HCT116 (cell line): ENCODE results near the gene ZNF385A. TPM values are rescaled to one million over a fixed set of nuclear protein-coding genes. Genes with fewer than 3 reads are reported as not detected.

Experiments used
- ATAC-seq: fragments of 200-7000 bp; cut with Tn5 transposase; 2 replicates; pipeline ENCODE4 v1.9.1; 2020; ENCODE audit warnings: mild to moderate bottlenecking, moderate library complexity
- BruUV-seq: library from RNA; stranded (reverse); fragments of 400-500 nt; replicated peaks from 2 replicates; lab custom pipeline; 2021; lab: Mats Ljungman, UMichigan
- CTCF ChIA-PET: fragments of 300-600 bp; sonication (Branson Sonifier 250); formaldehyde crosslinking; loops from one replicate; lab custom pipeline; 2021; ENCODE audit warnings: antibody characterized with exemption; lab: Charles Lee
- POLR2A ChIA-PET: fragments of 300-600, 350-600 bp; sonication (Branson Sonifier 250); formaldehyde crosslinking; loops from one replicate; lab custom pipeline; 2021; ENCODE audit warnings: antibody characterized with exemption; lab: Charles Lee
- RAD21 ChIA-PET, 2 experiments: fragments of 300-600 bp; sonication (Branson Sonifier 250); formaldehyde crosslinking; loops; one replicate each; lab custom pipeline; 2023; ENCODE audit warnings: low total read pairs in 2 of 2; ENCODE audit not compliant: uncharacterized antibody in 2 of 2, unreplicated experiment in 2 of 2, low non-redundant PET in 1 of 2; lab: Charles Lee
- DNase-seq: peaks from one replicate; pipeline ENCODE4 v3.0.0-alpha.2; 2010; ENCODE audit warnings: low read depth, low spot score
- H2AFZ ChIP-seq: fragments of 200-600 bp; shearing (Covaris generic), sonication (generic); 2 replicates; pipeline ENCODE4 v1.6.1; 2017; ENCODE audit warnings: low read depth, mixed run types, mixed read lengths, antibody characterized with exemption, low read length; ENCODE audit not compliant: poor library complexity, severe bottlenecking
- H3K27ac ChIP-seq: 2 replicates; pipeline ENCODE4 v1.5.1; 2012; ENCODE audit warnings: low read depth, low read length
- H3K27me3 ChIP-seq: fragments of 200-600 bp; sonication (generic); 2 replicates; pipeline ENCODE4 v1.6.1; 2016; ENCODE audit warnings: mixed run types, low read length, mixed read lengths; ENCODE audit not compliant: insufficient read depth
- H3K36me3 ChIP-seq, 2 experiments: fragments of 200-500 bp in 1 of 2; fragments of 200-600 bp in 1 of 2; sonication (Bioruptor generic) in 1 of 2; sonication (generic) in 1 of 2; 2 replicates each; pipeline versions ENCODE4 v1.5.1 to v1.6.1; 2014 to 2016; ENCODE audit warnings: low read length in 2 of 2, inconsistent platforms in 1 of 2, mixed read lengths in 1 of 2, mixed run types in 1 of 2; ENCODE audit not compliant: insufficient read depth in 2 of 2, control insufficient read depth in 1 of 2
- H3K4me1 ChIP-seq, 2 experiments: fragments of 200-600 bp in 1 of 2; sonication (generic) in 1 of 2; 2 replicates each; pipeline versions ENCODE4 v1.5.1 to v1.6.1; 2012 to 2017; ENCODE audit warnings: low read length in 2 of 2, inconsistent platforms in 1 of 2, mild to moderate bottlenecking in 1 of 2, mixed read lengths in 1 of 2, mixed run types in 1 of 2, moderate library complexity in 1 of 2; ENCODE audit not compliant: insufficient read depth in 2 of 2, control insufficient read depth in 1 of 2
- H3K4me2 ChIP-seq: fragments of 200-600 bp; sonication (generic); 2 replicates; pipeline ENCODE4 v1.6.1; 2017; ENCODE audit warnings: mixed run types, low read length, mixed read lengths
- H3K4me3 ChIP-seq, 2 experiments: fragments of 200-600 bp in 1 of 2; sonication (generic) in 1 of 2; replicated peaks in 1 of 2; 2 replicates each; pipeline ENCODE4 v1.5.1; 2011 to 2016; ENCODE audit warnings: low read length in 2 of 2, control low read depth in 1 of 2, low read depth in 1 of 2, mild to moderate bottlenecking in 1 of 2, mixed read lengths in 1 of 2, mixed run types in 1 of 2
- H3K79me2 ChIP-seq: fragments of 200-600 bp; sonication (generic); 2 replicates; pipeline ENCODE4 v1.6.1; 2017; ENCODE audit warnings: mild to moderate bottlenecking, mixed run types, low read length, moderate library complexity, mixed read lengths; ENCODE audit not compliant: insufficient read depth
- H3K9ac ChIP-seq: fragments of 200-600 bp; sonication (generic); 2 replicates; pipeline ENCODE4 v1.6.1; 2016; ENCODE audit warnings: low read length, mixed read lengths
- H3K9me2 ChIP-seq: fragments of 200-600 bp; sonication (generic), shearing (Covaris generic); 2 replicates; pipeline ENCODE4 v1.6.1; 2017; ENCODE audit warnings: mixed run types, mild to moderate bottlenecking, moderate library complexity; ENCODE audit not compliant: insufficient read depth
- H3K9me3 ChIP-seq, 2 experiments: fragments of 200-500 bp in 1 of 2; fragments of 200-600 bp in 1 of 2; sonication (Bioruptor generic) in 1 of 2; sonication (generic) in 1 of 2; 2 replicates each; pipeline ENCODE4 v1.6.1; 2014 to 2017; ENCODE audit warnings: low read length in 2 of 2, mixed read lengths in 2 of 2, inconsistent platforms in 1 of 2, low read depth in 1 of 2, mild to moderate bottlenecking in 1 of 2, mixed run types in 1 of 2, moderate library complexity in 1 of 2; ENCODE audit not compliant: control insufficient read depth in 1 of 2, insufficient read depth in 1 of 2
- H4K20me1 ChIP-seq: fragments of 200-600 bp; sonication (generic), shearing (Covaris generic); 2 replicates; pipeline ENCODE4 v1.6.1; 2017; ENCODE audit warnings: mixed run types, mild to moderate bottlenecking, moderate library complexity; ENCODE audit not compliant: insufficient read depth
- POLR2AphosphoS5 ChIP-seq: IDR thresholded peaks from 2 replicates; pipeline ENCODE4 v1.6.1; 2011; ENCODE audit warnings: mild to moderate bottlenecking, low read depth, low read length, moderate library complexity
- YY1 ChIP-seq: IDR thresholded peaks from 2 replicates; pipeline ENCODE4 v1.6.1; 2011; ENCODE audit warnings: low read length, low read depth, moderate library complexity, mild to moderate bottlenecking; ENCODE audit not compliant: insufficient replicate concordance; ENCODE audit errors: extremely low read depth
- ZFX ChIP-seq: fragments of 450-650 bp; IDR thresholded peaks from 2 replicates; pipeline ENCODE4 v1.6.1; 2017
- ZNF274 ChIP-seq: fragments of 200-500 bp; sonication (Bioruptor generic); IDR thresholded peaks from 2 replicates; pipeline ENCODE4 v1.6.1; 2014; ENCODE audit warnings: mild to moderate bottlenecking, low read depth, low read length, inconsistent platforms
- intact Hi-C: fragments of 100-400 bp; cut with micrococcal nuclease; formaldehyde crosslinking; loops from 2 replicates; pipeline ENCODE4 v1.10.0; 2022
- total RNA-seq: library from RNA; stranded (reverse); gene quantifications from one replicate; pipeline ENCODE4 v1.2.1, GENCODE V29; 2021; ENCODE audit not compliant: unreplicated experiment
- TF ChIP-seq, protein P1 (sequence below): IDR thresholded peaks from 2 replicates; pipeline ENCODE4 v1.6.1; 2011; ENCODE audit warnings: mild to moderate bottlenecking, low read length, moderate library complexity; ENCODE audit not compliant: insufficient replicate concordance; ENCODE audit errors: extremely low read depth
- TF ChIP-seq, protein P2 (sequence below), 3 experiments: fragments of 200-600 bp in 1 of 3; sonication (generic) in 1 of 3; IDR thresholded peaks in 2 of 3; conservative IDR thresholded peaks in 1 of 3; 2 replicates each; pipeline ENCODE4 v1.5.1; 2012 to 2017; ENCODE audit warnings: low read depth in 2 of 3, low read length in 2 of 3, antibody characterized with exemption in 1 of 3, borderline replicate concordance in 1 of 3, control low read depth in 1 of 3, mild to moderate bottlenecking in 1 of 3, mixed read lengths in 1 of 3, mixed run types in 1 of 3, moderate library complexity in 1 of 3; ENCODE audit not compliant: insufficient read depth in 1 of 3
- TF ChIP-seq, protein P3 (sequence below): IDR thresholded peaks from 2 replicates; pipeline ENCODE4 v1.6.1; 2012

ZNF385A gene
- total RNA-seq, 1 experiment from 2014 or later: 34.7 TPM

DNA sequence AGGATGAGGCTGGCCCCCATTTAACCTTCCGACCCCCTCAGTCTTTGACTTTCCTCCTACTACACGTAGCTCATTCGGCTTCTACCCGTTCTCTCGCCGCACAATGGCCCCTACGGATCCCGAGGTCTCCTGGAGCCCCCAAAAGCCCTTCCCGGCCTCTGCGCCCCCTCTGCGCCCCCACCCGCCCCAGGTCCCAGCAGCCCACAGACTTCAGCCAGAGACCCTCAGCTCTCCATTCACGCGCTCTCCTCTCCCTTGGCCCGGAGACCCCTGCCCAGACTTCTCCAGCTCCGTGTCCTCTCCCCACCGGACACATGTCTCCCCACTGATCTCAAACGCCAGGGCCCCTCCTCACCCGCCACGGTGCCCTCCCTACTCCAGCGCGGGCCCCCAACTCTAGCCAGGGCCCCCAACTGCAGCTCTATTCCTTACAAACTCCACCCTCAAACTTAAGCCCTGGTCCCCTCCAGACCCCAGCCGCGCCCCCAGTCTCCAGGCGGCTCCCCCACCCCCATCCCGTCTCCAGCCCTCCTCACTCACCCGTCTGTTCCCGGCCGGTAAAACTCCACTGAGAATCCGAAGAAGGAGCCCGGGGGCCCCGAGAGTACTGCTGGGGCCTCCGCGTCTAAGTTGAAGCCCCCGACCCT lies 34.0 kb upstream of the ZNF385A start:
- peak; percentile 46 for ATAC-seq
- TF ChIP-seq, protein P1, sequence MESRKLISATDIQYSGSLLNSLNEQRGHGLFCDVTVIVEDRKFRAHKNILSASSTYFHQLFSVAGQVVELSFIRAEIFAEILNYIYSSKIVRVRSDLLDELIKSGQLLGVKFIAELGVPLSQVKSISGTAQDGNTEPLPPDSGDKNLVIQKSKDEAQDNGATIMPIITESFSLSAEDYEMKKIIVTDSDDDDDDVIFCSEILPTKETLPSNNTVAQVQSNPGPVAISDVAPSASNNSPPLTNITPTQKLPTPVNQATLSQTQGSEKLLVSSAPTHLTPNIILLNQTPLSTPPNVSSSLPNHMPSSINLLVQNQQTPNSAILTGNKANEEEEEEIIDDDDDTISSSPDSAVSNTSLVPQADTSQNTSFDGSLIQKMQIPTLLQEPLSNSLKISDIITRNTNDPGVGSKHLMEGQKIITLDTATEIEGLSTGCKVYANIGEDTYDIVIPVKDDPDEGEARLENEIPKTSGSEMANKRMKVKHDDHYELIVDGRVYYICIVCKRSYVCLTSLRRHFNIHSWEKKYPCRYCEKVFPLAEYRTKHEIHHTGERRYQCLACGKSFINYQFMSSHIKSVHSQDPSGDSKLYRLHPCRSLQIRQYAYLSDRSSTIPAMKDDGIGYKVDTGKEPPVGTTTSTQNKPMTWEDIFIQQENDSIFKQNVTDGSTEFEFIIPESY: no peak
- TF ChIP-seq, protein P2, sequence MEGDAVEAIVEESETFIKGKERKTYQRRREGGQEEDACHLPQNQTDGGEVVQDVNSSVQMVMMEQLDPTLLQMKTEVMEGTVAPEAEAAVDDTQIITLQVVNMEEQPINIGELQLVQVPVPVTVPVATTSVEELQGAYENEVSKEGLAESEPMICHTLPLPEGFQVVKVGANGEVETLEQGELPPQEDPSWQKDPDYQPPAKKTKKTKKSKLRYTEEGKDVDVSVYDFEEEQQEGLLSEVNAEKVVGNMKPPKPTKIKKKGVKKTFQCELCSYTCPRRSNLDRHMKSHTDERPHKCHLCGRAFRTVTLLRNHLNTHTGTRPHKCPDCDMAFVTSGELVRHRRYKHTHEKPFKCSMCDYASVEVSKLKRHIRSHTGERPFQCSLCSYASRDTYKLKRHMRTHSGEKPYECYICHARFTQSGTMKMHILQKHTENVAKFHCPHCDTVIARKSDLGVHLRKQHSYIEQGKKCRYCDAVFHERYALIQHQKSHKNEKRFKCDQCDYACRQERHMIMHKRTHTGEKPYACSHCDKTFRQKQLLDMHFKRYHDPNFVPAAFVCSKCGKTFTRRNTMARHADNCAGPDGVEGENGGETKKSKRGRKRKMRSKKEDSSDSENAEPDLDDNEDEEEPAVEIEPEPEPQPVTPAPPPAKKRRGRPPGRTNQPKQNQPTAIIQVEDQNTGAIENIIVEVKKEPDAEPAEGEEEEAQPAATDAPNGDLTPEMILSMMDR (IDR thresholded peaks at IDR 0.05 in 2 of 3, conservative IDR thresholded peaks at IDR 0.05 in 1 of 3; ENCODE audit: borderline replicate concordance in 1 of 3, insufficient read depth in 1 of 3, low read depth in 2 of 3, low read length in 2 of 3): no peak
- TF ChIP-seq POLR2AphosphoS5 (no peak), ZNF274 (no peak), ZFX (0 out of 2 replicates have a peak, but pooled peaks have one; percentile 43), YY1 (no peak)
- TF ChIP-seq, protein P3, sequence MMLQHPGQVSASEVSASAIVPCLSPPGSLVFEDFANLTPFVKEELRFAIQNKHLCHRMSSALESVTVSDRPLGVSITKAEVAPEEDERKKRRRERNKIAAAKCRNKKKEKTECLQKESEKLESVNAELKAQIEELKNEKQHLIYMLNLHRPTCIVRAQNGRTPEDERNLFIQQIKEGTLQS: no peak
- TF ChIP-seq, all 23 proteins: peak for 1
- Histone ChIP-seq H3K4me1 (peaks cover 19 to 67% of the 10 kb centered on the region in 2 experiments), H4K20me1 (no peaks in the 10 kb centered on the region), H3K9me2 (no peaks in the 10 kb centered on the region), H3K4me2 (peak overlapping the region; percentile 93), H3K27me3 (no peaks in the 10 kb centered on the region), H3K27ac (peak overlapping the region; percentile 77), H3K9ac (peak overlapping the region; percentile 89), H3K79me2 (peaks cover 45% of the 10 kb centered on the region), H2AFZ (no peak overlapping the region), H3K4me3 (peak overlapping the region; percentile 87 to 95), H3K36me3 (no peaks in the 10 kb centered on the region), H3K9me3 (no peaks in the 10 kb centered on the region)
- intact Hi-C loops: no loop called here
- no peak for DNase-seq
- ChIA-PET RAD21 (interaction anchor here in 1 of 2 experiments (0.6 to 0.7 kb wide), 2 partner anchors 19 to 51 kb away, joined by 3 to 4 read pairs; no protein-coding TSS in a partner anchor), CTCF (interaction anchor here (7.1 kb wide), 1 partner anchor 19 kb away, joined by 41 read pairs; no protein-coding TSS in a partner anchor), POLR2A (interaction anchor here (1.7 kb wide), 1 partner anchor 19 kb away, joined by 5 read pairs; no protein-coding TSS in a partner anchor)
- no TSS peak for BruUV-seq
